NOMO-1 treated with DMSO at 0.1 percent for 48 hours (cell line): ENCODE measurements around the gene TMPRSS9.
A peak's percentile ranks its signal among the peaks of the same experiment; 100 is the strongest.
"Not testable (repeated sequence)": the region's sequence is repeated elsewhere in the genome, so short reads cannot be mapped to it uniquely, and the experiment has no call there.

Source experiments
- DNase-seq: peaks from one replicate; lab custom pipeline; 2025; ENCODE audit not compliant: unreplicated experiment; lab: John Stamatoyannopoulos, UW

TMPRSS9 gene

DNA sequence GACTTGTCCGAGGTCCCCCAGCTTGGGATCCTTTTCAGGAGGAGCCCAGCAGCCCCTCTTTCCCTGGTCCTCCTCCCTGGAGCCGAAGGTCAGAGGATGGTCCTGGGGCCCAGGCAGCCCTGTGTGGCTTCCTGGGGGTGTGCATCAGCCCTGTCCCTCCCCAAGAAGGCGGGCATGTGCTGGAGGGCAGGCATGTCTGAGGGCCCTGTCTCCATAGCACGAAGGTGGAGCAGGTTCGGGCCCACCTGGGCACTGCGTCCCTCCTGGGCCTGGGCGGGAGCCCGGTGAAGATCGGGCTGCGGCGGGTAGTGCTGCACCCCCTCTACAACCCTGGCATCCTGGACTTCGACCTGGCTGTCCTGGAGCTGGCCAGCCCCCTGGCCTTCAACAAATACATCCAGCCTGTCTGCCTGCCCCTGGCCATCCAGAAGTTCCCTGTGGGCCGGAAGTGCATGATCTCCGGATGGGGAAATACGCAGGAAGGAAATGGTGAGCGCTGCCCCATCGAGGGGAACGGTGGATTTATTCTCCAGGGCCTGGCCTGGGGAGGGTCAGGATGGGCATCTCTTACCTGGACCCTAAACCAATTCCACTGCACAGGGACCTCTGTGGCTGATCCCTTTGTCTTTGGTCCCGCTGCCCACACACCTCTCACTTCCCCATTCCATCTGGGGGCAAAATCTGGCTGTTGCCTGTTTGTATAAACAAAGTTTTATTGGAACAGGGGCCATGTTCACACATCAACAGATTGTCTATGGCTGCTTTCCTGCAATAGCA is 56.4 kb downstream of the TMPRSS9 start:
- DNase-seq = no peak

DNA sequence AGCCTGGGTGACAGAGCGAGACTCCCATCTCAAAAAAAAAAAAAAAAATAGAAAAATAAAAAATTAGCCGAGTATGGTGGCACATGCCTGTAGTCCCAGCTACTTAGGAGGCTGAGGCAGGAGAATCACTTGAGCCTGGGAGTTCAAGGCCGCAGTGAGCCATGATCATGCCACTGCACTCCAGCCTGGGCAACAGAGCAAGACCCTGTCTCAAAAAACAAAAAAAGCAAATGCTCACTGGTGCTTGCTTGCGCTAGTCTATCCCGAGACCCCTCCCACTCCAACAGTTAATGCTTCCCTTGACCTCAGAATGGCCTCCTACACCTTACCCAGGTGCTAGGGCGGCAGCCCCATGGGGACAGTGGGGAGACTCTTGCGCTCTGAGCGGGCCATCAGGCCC is 57.4 kb downstream of the TMPRSS9 start:
- not testable (repeated sequence) for DNase-seq

GRCh38 chr19:2417881-2418406 is 57.9 kb downstream of the TMPRSS9 start:
- no peak for DNase-seq

GRCh38 chr19:2419754-2420153 is 59.7 kb downstream of the TMPRSS9 start:
- no peak for DNase-seq

- no peak for DNase-seq
Observed at GRCh38 chr19:2420490-2420889, 60.4 kb downstream of the TMPRSS9 start.

GRCh38 chr19:2421581-2422306 is 61.7 kb downstream of the TMPRSS9 start:
- DNase-seq = no peak

DNA sequence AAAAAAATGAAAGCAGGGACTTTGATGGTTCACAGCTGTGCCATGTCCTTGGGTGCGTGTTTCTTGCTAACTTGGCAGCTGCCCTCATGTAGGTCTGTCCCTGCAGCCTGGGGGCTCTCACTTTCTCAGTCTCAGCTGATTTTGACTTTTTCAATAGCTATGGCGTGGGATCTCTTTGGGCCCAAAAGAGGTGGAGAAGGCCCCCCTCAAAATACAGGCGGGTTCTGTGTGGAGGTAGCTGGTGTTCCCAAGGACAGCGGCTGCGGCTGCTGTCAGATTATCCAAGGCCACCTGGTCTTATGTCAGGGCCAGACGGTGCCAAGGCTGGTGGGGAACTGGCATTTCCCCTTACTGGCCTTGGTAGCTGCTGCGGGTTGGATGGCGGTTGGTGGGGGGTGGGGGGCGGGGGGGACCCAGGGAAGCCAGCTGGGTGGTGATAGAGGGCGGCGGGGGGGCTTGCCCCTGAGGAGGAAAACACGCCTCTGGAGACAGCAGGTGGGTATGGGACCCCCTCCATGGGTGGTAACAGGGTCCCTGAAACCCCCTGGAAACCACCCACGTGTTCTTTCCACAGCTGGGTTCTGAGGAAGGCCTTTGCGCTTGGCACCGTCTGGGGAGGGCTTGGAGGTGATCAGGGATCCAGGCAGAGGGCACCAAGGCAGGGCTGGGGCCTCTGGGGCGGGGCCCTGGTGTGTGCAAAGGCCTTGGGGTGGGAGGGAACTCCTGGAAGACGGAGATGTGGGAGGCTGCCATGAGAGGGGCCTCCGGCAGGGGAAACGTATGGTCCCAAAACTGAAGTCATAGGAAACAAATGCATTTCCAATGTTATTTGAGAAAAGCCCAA is 63.2 kb downstream of the TMPRSS9 start:
- DNase-seq = no peak

- no peak for DNase-seq
Observed at GRCh38 chr19:2423915-2424685, 64.0 kb downstream of the TMPRSS9 start.

GRCh38 chr19:2424686-2425621 is 64.9 kb downstream of the TMPRSS9 start:
- no peak for DNase-seq

DNA sequence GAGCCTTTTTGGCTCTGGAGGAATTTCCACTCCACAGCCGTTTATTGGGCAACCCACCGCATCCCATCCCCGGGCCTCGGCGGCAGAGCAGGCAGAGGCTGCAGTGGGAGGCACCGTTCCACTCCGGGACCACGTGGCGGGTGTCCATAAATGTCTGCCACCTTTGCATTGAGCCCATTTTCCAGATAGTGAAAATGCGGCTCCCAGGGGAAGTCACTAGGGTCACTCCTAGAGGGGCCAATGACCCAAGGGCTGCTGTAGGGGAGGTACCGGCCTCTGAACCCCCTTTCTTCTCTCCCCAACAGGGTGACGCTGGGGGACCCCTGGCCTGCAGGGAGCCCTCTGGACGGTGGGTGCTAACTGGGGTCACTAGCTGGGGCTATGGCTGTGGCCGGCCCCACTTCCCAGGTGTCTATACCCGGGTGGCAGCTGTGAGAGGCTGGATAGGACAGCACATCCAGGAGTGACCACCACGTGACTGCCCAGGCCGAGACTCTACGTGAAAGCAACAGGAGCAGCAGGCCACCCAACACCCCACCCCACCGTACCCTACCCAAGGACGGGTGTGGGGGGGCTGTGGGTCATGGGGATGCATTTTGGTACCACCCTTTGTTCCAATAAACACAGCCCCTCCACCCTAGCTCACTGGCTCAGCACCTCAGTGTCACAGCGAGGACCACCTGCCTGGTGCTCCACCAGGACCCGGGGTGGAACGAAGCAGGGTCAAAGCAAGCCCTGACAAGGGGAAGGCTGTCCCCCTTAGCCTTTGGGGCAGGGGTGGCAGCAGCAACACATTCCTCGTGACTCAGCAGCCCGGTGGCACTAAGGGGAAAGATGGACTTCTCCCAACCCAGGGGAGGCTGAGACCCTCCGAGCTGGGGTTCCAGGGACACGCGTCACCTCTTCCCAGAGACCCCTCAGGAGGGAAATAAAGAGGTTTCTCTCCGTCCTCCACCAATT is 65.8 kb downstream of the TMPRSS9 start:
- DNase-seq = no peak

DNA sequence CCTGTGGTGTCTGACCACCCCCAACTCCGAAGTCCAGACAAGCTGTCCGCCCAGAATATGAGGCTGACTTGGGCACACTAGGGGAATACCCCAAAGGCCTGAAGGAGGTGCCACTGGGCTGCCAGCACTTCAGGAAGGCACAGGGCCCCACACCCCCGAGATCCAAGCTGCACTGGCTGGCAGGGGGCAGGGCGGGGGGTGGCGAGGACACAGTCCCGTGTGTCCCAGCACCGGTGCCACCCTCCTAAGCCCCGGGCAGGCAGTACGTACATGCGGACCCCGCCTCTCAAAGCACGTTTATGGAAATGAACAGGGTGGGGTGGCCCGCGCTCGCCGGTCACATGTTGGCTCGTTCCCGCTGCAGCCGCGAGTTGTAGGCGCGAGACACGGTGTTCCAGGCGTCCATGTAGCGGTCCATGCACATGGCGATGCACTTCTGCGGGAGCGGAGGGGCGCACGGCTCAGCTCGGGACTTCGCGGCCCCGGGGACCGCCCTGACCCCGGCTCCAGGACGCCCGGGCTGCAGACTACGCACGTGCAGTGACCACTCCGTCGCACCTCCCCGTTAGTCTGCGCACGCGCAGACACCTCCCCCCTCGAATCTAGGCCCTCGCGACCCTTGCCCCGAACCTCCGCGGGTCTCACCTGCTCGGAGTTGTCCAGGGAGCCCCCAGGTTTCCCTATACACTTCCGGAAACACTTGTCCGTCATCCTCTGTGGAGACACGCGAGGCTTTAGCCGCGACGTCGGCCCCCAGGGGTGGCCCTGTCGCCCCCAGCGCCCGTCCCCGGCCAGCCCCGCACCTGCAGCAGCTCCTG is 66.8 kb downstream of the TMPRSS9 start:
- no peak for DNase-seq

DNA sequence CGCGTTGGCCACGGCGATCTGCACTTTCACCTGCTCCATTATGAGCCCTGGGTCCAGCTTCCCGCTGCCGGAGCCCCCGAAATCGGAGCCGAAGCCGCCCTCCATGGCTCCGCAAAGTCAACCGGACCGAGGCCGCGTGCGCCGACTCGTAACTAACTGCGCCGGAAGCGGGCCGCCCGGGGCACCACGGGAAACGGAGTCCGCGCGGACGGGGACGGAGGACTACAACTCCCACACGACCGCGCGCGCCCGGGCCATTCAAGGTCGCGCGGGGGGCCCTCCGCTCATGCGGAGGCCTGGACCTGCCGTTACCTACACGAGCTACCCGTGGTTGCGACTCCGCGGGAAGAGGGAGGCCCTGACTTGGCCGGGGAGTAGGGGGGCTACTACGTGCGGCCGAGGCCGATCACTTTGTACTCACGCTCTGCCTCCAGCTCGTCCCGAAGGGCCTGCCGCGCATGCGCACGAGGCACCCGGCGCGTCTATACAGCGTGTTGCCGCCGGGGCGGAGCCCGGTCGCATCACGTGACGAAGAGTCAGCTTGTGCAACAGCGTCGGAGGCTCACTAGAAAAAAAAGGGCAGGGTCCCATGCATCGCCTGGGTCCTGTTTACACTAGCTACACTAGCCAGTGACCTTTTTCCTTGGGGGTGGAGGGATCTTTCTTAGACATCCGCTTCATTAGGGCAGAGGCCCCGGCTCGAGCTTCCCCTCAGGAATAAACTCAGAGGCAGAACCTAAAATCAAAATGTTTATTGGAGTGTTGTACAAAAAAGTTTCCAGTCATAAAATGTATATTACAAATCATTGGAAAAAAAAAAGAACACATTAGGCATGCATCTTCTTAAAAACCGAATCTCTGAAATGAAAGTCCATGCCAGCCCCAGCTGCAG is 67.6 kb downstream of the TMPRSS9 start, which contains the start of gene TIMM13:
TIMM13 (minus strand) TSS at position 158 of the 892 bp plus-strand sequence; CDS start at position 105, 53 bp downstream.
- peak; percentile 91 for DNase-seq

DNA sequence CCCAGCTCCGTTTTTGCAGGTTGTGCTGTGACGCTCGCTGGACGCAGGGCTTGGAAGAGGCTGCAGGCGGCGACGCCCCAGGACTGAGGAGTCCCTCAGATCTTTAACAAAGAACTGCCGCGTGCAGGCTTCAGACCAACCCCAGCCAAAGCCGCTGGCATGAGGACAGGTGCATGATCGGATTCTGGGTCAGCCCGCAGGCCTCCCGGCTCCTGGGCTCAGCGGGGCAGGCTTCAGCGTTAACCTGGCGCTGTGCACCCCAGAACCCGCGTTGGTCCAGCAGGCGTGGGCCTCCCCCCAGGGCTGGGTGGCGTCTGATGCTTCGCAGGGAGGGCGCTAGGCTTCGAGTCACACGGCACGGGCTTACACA is 68.2 kb downstream of the TMPRSS9 start:
- no peak for DNase-seq

- no peak for DNase-seq
Observed at GRCh38 chr19:2428756-2429711, 69.0 kb downstream of the TMPRSS9 start.

DNA sequence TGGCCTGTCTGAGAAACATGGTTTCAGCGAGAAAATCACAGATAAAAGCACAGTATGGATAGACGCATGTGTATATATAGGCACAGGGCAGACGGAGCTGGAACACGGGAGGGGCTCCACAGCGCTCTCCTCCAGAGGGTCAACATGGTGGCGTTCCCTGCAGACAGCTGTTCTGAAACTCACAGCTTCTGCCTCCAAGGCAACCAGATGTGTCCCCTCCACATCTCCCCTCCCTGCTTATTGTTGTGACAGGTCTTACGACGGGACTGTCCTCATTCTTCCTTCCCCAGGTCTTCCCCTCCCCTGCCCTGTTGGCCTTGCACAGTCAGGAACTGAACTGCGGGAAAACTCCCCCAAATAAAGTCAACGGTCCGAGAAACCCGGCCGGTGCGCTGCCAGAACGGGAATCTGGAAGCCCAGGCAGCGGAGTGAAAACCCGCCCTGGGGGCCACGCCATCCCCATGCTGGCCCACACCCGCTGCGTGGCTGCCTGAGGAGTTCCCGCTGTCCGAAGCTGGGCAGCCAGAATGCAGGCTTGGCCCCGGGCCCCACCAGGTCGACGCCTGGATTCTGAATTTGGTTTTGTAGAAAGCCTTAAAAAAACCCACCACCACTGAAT is 70.0 kb downstream of the TMPRSS9 start:
- DNase-seq = no peak
